NCI-H748 (cell line): ENCODE results near the gene CARD14.
A peak's percentile ranks its signal among the peaks of the same experiment; 100 is the strongest.

Experiments
- DNase-seq: peaks from one replicate; lab custom pipeline; 2025; ENCODE audit not compliant: unreplicated experiment; lab: John Stamatoyannopoulos, UW

The CARD14 gene

GRCh38 chr17:80169784-80170500 lies at the start of gene CARD14:
TSS of gene CARD14 (plus strand) at chr17:80170030. CDS start at chr17:80181439, 11,409 bp downstream.
- DNase-seq: no peak

GRCh38 chr17:80122026-80122575 lies 47.7 kb upstream of the CARD14 start:
- DNase-seq: no peak

- no peak for DNase-seq
These were observed 46.8 kb upstream of the CARD14 start for GRCh38 chr17:80122926-80123505.

DNA sequence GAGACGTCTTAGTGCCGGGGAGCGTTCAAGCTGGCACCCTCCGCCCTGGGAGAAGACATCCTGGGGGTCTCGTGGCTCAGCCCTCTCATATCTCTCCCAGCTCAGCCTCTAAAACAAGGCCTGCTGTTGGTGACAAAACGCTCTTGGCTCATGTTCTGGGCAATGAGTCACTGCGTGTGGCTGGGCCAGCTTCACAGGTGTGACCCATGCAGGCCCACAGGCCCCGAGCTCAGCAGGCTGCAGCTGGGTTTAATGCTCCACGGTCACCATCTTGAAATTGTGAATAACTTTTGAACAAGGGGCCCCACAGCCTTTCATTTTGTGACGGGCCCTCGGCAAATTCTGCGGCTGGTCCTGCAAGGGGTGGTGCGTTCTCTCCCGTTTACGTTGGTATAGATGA lies 46.0 kb upstream of the CARD14 start:
- DNase-seq: no peak

GRCh38 chr17:80124351-80124981 lies 45.4 kb upstream of the CARD14 start:
- peak; percentile 18 for DNase-seq

GRCh38 chr17:80125656-80126448 lies 44.0 kb upstream of the CARD14 start:
- no peak for DNase-seq

- DNase-seq: no peak
These were observed 43.4 kb upstream of the CARD14 start for GRCh38 chr17:80126449-80126715.

GRCh38 chr17:80129006-80129565 lies 40.7 kb upstream of the CARD14 start:
- DNase-seq: no peak

GRCh38 chr17:80130992-80131391 lies 38.8 kb upstream of the CARD14 start:
- no peak for DNase-seq

DNA sequence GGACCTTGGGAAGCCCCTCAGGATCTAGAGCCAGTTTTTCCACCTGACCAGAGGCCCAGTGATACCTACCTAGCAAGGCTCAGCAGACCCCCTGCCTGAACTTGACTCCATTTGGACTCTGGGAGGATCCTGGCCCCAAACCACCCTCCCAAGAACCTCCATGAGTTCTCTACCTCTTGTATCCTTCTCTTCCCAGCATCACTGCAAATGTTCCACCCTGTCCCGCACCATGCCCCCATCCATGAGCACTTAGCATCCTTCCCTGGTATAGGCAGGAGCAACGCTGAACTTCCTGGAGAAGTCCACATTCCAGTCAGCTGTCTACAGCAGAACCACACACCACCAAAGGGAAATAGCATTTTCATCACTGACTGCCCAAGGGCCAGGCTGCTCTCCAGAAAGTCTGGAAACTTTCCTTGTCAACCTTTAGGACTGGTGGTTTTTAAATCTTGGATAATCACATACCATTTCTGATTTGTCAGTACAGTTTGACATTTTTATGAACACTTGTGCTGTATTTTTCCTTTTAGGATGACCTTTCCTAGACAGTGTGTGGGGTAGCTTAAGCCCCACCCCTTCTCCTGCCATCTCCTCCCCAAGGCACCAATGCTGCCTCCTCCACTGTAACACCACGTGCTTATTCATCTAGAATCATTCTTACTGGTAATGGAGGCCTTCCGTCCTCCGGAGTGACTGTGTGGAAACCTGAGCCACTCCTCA lies 36.8 kb upstream of the CARD14 start:
- DNase-seq: no peak

- no peak for DNase-seq
These were observed 36.2 kb upstream of the CARD14 start for GRCh38 chr17:80133626-80133970.

GRCh38 chr17:80137131-80137530 lies 32.7 kb upstream of the CARD14 start:
- no peak for DNase-seq

DNA sequence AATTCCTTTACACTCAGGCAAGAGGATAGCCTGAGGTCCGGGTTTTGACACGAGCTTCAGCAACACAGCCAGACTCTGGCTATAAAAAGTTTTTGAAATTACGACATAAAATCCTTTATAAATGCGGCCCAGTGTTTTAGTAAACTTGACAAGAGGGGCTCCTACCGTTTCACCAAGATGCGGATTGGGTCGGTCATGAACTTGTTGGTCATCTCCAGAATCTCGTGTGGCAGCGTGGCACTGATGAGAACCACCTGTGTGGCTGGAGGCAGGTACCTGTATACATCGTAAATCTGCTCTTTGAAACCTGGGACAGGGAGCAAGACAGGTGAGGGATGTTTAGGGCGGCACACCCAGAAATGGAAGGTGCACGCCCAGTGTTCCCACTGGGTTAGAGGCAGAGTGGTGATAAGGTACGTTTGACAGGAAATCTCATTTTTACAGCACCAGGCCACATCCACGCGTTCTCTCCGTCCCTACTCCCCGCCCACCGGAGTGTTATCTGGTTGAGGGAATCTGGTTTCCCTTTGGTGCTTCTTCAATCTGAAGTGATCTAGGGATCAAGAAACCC lies 30.9 kb upstream of the CARD14 start:
- DNase-seq: no peak

GRCh38 chr17:80141463-80142165 lies 28.2 kb upstream of the CARD14 start:
- DNase-seq: no peak

DNA sequence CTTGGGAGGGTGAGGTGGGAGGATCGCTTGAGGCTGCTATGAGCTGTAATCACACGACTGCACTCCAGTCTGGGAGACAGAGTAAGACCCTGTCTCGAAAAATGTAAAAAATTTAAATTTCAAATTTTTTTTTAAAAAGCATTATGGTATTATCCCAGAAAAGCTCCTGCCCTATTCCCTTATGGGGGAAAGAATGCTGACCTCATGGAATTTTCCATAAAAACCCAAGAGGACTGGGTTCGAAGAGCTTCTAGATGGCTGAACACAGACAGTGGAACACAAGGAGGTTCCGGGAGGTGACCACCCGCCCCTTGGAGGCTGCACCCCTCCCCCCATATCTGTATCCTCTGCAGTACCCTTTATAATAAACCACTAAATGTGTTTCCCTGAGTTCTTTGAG lies 26.9 kb upstream of the CARD14 start:
- no peak for DNase-seq

DNA sequence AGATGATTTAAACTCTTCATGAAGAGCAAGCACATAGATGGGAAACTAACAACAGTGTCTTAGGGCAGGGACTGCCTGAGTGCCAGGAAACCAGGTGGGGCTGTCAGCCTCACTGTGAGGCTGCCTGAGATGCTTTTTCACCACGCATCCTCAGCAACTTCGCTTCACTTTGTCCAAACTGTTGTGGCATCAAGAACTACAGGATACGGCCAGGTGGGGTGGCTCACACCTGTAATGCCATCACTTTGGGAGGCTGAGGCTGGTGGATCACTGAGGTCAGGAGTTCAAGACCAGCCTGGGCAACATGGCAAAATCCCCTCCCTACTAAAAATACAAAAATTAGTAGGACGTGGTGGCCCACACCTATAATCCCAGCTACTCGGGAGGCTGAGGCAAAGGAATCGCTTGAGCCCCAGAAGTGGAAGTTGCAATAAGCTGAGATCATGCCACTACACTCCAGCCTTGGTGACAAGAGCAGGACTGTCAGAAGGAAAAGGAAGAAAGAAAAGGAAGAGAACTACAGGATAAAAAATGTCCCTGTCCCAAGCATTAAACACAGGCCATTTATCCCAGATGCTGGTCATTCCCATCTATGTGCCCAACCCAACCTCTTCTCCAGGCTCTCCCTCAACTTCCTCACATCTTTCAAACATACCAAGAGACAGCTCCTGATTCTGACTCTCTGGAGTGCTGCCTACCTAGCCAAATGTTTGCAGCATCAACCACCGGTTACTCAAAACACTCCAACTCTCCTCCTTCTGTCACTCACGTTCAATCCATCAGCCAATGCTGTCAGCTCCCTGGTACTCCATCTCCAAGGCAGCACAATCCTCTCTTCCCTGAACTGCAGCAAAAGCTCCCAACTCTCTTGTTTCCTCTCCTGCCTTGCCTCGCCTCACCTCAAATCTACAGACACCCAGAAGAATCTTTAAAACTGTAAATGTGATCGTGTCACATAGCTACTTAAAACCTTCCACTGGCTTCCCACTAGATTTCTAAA lies 24.5 kb upstream of the CARD14 start:
- no peak for DNase-seq

- peak; percentile 57 for DNase-seq
These were observed 23.5 kb upstream of the CARD14 start for GRCh38 chr17:80146121-80147034.
